Panc1 (cell line): Measurements from ENCODE around the gene PDGFA.

Source experiments
- CTCF ChIP-seq: fragments of 450-650 bp; IDR thresholded peaks from 2 replicates; pipeline ENCODE4 v1.5.1; 2017; ENCODE audit warnings: mild to moderate bottlenecking
- REST ChIP-seq, 2 experiments: IDR thresholded peaks; 2 replicates each; pipeline ENCODE4 v1.6.1; 2011 to 2012; ENCODE audit warnings: low read depth in 2 of 2, control low read depth in 1 of 2, low read length in 1 of 2, mild to moderate bottlenecking in 1 of 2, moderate library complexity in 1 of 2; ENCODE audit not compliant: insufficient read depth in 1 of 2

GRCh38 chr7:542713-543500 lies 23.3 kb upstream of the PDGFA start:
- TF ChIP-seq CTCF: no peak
- TF ChIP-seq REST (IDR thresholded peaks at IDR 0.05; ENCODE audit: insufficient read depth in 1 of 2, low read depth in 2 of 2, low read length in 1 of 2): no peak
